NOMO-1 treated with dmso at 0.1 percent for 144 hours (cell line): ENCODE data around the gene APBA2.

Experiments
- DNase-seq: peaks from one replicate; lab custom pipeline; 2025; ENCODE audit not compliant: unreplicated experiment; lab: John Stamatoyannopoulos, UW

Gene APBA2

GRCh38 chr15:29113336-29114220 lies 227.8 kb downstream of the APBA2 start:
- DNase-seq = no peak

- DNase-seq = no peak
Observed at GRCh38 chr15:29114221-29115092, 228.7 kb downstream of the APBA2 start.

DNA sequence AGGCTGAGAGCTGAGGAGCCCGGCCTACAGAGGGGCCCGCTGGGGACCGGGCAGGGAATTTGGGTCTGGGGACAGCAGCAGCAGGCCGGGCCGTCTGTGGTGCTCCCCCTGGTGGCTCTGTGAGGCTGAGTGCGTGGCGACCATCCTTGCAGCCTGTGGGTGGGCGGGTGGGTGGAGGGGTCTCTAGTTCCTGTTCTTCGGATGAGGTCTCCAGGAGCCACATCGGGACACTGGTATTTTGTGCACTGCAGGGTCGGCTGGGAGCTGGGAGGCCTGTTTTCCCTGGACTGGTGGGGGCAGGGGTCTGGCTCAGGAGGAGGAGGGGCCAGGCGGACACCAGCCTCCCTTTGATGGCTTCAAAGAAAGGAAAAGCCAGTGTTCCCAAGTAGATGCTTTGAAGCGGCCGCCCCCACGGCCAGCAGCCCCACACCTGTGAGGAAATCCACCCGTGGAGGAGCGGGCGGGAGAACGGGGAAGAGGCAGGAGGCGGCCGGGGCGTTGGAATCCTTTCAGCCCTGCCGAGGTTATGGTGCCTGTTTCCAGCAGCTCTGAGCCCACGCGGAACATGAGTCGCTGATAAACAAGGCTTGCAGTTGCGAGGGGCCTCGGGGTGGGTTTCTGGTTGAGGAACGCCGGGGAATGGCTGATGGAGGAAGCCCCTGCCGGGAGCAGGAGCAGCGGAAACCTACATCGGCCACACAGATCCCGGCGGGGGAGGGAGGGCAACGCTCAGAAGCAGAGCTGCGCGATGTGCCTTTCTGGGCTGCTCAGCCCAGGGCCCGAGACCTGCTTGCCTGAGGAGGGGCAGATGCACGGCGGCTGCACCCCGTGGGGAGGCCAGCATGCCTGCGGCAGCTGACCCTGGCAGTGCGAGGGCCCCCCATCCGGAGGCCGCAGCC lies 229.6 kb downstream of the APBA2 start:
- DNase-seq = no peak

DNA sequence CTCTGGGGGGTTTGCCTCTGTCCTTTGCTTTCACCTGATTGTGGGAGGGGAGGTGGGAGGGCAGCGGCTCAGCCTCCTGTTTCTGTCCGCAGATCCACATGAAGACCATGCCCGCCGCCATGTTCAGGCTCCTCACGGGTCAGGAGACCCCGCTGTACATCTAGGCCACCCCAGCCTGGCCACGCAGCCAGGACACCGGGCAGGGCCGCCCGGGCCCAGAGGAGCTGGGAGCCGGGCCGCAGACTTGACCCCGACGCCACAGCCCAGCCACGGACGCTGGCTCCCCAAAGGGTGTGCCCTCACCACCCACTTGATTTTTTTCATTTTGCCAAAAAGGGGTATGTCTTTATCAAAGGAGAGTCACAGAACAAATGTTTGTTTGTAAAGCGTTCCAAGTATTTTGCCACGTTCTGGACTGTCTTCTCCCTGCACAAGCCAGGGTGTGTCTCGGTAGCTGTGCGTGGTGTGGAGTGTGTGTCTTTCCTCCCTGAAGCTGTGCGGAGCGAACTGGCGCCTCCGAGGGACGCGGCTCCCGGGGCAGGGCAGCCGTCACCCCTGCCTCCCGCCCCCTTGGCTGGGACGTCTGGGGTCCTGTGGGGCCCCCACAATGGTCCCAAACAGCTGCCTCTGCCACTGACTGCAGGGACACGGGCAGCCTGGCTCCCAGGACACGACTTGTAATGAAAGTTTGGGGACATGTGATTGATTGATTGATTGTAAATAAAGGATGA lies 231.4 kb downstream of the APBA2 start:
- DNase-seq = no peak

DNA sequence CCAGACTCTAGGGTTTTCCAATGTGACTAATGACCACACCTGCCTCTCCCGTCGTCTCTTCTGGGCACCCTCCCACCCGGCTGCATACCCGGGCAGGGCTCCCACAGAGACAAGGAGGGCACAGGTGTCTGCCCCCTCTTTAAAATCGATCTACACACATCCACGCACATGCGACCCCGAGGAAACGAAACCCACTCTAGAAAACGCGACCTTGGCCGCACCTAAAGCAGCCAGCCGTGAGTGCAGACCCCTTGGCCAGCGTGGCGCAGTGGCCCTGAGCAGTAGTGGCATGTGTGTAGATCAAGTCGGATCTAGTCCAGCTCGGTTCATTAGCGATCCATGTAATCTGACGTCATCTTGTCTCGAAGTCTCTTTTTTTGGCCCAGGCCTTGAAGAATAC lies 232.0 kb downstream of the APBA2 start:
- DNase-seq = no peak

DNA sequence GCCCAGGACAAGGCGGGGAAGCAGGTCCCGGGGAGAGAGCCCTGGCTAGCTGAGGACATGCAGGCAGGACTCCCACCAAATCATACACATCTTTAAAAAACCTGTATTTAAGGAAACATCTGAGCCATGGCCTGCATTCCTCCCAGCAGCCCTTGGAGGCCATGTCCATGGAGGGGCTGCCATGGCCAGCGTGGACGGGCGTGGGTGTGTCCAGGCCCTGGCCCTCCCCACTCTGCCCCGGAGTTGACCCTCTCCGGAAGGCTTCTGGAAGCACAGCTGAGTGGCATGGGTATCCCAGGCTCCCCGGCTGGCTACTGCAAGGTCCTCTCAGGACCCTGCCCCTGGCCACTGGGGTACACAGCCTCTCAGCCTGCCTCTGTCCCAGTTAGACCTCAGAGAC lies 234.1 kb downstream of the APBA2 start:
- DNase-seq = no peak

GRCh38 chr15:29120593-29121368 lies 235.0 kb downstream of the APBA2 start:
- DNase-seq = no peak

DNA sequence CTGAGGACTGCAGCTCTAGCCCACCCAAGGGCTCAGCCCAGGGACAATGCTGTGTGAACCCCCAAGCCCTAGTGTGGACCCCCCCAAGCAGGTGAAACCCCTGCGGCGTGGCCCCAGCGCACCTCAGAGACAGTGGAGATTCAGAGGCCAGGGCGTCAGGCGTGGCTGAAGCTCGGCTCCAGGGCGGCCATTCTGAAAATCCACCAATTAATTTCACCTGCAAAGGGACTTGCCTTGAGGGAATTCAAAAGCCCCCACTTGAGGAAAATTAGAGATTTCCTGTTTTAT lies 235.5 kb downstream of the APBA2 start:
- DNase-seq = no peak

- no peak for DNase-seq
Observed at GRCh38 chr15:29121907-29122306, 236.1 kb downstream of the APBA2 start.

DNA sequence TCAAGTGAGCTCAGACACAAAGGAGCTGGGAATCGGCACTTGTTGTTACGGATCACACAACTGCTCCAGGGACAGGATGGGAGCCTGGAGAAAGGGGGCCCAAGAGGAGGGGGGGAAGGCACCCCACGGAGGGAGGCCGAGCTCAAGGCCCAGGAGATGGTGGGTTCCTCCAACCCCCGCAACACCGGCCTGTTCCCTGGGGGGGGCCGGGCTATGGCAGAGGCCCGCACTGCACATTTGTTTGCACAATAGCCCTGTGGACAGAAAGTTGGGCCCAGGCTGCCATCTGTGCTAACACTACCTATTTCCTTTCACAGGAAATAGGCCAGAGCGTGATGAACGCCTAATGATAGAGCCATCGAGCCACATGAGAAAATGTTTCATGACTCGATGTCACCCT lies 236.7 kb downstream of the APBA2 start:
- no peak for DNase-seq

- DNase-seq = no peak
Observed at GRCh38 chr15:29123171-29123570, 237.4 kb downstream of the APBA2 start.

DNA sequence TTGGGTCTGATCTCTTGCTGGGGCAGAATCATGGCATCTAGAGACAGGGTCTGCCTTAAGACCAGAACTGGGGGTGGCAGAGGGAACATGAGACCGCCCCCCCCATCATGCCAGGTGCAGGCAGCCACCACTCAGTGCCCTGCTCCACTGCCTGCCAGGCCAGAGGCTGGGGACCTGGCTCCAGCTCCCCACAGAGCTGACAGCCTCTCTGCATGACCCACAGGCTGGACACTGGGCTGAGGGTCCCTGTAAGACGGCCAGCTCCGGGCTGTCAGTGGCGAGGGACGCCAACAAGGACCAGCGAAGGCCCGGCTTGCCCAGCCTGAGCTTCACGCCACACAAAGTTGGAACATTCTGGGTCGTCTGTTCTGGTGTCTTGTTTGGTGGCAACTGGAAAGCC lies 238.2 kb downstream of the APBA2 start:
- DNase-seq = no peak

- DNase-seq = no peak
Observed at GRCh38 chr15:29124581-29125381, 239.0 kb downstream of the APBA2 start.

DNA sequence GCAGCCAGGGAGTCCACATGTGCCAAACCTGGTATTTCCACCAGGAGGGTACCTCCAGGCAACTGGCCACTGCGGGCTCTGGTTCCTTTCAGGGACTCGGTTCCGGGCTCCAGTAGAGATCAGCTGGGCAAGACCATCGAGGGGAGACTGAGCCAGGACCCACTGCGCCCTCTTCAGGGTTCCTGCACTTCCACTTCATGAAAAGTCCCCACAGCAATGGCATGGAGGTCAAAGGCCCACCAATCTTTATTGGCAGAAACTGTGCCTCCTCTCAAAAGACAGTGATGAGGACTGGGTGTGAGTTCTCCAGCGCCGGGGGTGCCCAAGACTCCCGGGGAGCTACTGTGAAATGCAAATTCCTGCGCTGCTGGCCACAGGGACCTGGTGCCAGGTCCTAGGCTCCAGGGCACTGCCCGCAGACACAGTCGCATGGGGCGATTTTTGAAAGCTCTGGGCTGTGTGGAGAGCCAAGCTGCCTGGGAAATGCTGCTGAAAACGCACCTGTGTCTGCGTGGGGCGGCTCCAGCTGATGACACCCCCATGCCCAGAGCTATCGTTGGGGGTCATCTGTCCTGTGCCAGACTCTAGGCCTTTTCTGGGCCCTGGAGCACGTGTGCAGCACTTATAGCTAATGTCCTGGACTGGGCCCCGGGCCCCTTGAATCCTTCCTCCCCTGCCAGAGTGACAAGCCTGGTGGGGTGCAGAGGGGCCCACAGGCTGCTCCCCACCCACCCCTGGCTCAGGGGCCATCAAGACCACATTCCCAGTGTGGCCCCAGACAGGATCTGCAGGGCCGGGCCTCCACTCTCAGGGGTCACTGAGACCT lies 239.8 kb downstream of the APBA2 start:
- DNase-seq = no peak

DNA sequence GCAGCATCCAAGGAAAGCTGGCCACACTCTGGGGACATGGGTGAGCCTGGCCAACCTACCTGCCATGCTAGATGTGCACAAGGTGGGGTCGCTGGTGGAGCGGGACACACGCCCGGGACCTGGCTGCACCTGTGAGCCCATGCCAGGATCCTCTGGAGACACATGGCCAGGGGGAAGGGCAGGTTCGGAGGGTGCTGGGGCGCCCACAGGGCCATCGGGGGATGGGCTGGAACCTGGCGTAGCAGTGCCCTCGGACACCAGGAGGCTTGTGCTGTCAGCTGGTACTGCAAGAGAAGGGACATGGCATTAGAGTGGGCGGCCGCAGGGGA lies 240.4 kb downstream of the APBA2 start:
- DNase-seq = no peak

DNA sequence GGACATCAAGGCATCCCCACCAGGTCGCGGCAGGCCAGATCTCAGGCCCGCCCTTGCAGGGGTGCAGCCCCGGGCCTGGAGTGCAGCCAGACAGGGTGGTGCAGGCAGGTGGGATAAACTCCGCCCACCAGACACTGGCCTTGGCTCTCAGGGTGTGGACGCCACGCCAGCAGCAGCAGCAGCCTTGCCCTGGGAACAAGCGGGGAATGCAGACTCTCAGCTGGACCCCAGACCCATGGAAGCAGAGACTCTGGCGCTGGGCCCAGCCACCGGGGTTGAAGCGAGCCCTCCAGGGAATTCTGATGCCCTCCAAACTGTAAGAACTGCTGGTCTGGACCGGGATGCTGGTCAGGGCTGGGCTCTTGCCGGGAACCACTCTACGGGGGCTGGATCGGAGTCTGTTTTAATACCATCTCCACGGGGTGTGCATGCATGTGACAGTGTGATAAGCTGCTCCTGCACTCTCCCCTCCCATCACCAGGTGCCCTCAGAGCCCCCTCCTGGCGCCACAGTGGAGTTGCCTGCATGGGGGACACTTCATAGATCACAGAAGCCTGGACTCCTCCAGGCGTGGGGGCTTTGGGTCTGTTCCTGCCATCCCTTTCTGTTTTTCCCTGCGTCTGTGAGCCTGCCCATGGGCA lies 241.2 kb downstream of the APBA2 start:
- no peak for DNase-seq

DNA sequence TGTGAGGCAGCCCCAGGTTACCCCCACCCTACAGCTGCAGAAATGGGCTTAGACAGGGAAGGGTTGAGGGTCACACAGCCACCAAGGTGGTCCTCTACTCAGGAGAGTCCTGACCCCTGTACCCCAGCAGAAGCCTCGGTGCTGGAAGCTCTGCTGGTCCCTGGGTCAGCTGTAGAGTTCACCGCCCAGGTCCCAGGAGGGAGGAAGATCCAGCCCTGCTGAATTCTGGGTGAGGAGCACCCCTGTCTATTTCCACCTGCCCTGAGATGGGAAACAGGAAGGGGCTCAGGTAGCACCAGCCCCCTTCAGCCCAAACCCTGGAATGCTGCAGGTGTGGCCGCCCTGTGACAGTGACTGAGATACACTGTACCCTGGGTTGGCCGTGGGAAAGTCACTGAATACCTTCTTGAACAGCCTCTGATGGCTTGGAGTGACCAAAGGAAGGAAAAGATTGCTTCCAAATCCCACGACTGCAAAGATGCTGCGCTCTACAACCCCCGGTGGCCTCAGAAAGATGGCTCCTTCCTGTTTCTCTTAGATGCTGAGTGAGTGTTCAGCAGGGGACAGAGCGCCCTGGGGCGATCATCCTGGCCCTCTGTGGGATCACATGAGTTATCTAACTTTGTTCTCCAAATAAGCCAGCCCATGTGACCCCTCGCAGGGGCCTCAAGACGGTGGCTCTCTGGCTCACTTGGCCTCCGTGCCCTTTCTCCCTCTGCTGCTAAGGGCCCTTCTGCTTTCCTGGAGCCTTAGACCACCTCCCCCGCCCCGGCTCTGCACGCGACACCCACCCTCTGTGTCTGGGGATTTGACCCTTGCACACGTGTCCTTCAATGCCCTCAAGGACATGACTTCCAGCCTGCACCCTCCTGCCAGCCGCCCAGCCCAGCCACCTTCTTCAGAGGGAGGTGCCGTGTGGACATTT lies 242.0 kb downstream of the APBA2 start:
- no peak for DNase-seq
